HepG2 (cell line): ENCODE data around the gene RAP2A. TPM values are rescaled to one million over a fixed set of nuclear protein-coding genes. Genes with fewer than 3 reads are reported as not detected.

ENCODE experiments used
- ATAC-seq: fragments of 200-7000 bp; cut with Tn5 transposase; 3 replicates; pipeline ENCODE4 v1.9.1; 2020; ENCODE audit warnings: mild to moderate bottlenecking, moderate library complexity
- BruUV-seq: library from RNA; stranded (reverse); fragments of 400-500 nt; replicated peaks from 2 replicates; lab custom pipeline; 2021; lab: Mats Ljungman, UMichigan
- CTCF ChIA-PET: fragments of 300-600 bp; formaldehyde crosslinking; extraction: SDS; loops from one replicate; lab custom pipeline; 2021; ENCODE audit warnings: low total read pairs, inconsistent platforms, low intra/inter-chr PET ratio; lab: Yijun Ruan, JAX
- POLR2A ChIA-PET: fragments of 350-600 bp; sonication (Branson Sonifier 250); formaldehyde crosslinking; loops from one replicate; lab custom pipeline; 2020; ENCODE audit warnings: antibody characterized with exemption, inconsistent platforms; lab: Yijun Ruan, JAX
- DNase-seq: peaks from one replicate; pipeline ENCODE4 v3.0.0-alpha.2; 2015; ENCODE audit warnings: low spot score
- FAIRE-seq: peaks from 3 replicates; lab custom pipeline; 2011; peaks lifted over from hg19 to GRCh38; lab: Jason Lieb, UNC
- H2AFZ ChIP-seq: one replicate; pipeline ENCODE4 v1.6.1; 2011; ENCODE audit warnings: low read length, inconsistent platforms
- H3K27ac ChIP-seq: fragments of 300-600 bp; 3 replicates; pipeline ENCODE4 v1.8.0; 2011; ENCODE audit warnings: mixed run types, mild to moderate bottlenecking, mixed read lengths, low read length, inconsistent platforms; ENCODE audit not compliant: insufficient read depth; ENCODE audit errors: extremely low read length
- H3K27me3 ChIP-seq, 2 experiments: fragments of 200-600 bp in 1 of 2; 2 replicates in 1 of 2; 3 replicates in 1 of 2; pipeline versions ENCODE4 v1.6.0 to v1.8.0; 2011; ENCODE audit warnings: low read length in 2 of 2, mild to moderate bottlenecking in 2 of 2, moderate library complexity in 2 of 2, inconsistent platforms in 1 of 2; ENCODE audit not compliant: insufficient read depth in 2 of 2, control insufficient read depth in 1 of 2
- H3K36me3 ChIP-seq, 2 experiments: fragments of 200-600 bp in 1 of 2; replicated peaks in 1 of 2; 2 replicates in 1 of 2; 3 replicates in 1 of 2; pipeline versions ENCODE4 v1.5.1 to v1.8.0; 2011; ENCODE audit warnings: low read length in 2 of 2, inconsistent platforms in 1 of 2; ENCODE audit not compliant: insufficient read depth in 2 of 2, control insufficient read depth in 1 of 2
- H3K4me1 ChIP-seq: 2 replicates; pipeline ENCODE4 v1.5.1; 2012; ENCODE audit warnings: low read length, inconsistent platforms; ENCODE audit not compliant: insufficient read depth
- H3K4me2 ChIP-seq: 2 replicates; pipeline ENCODE4 v1.6.0; 2011; ENCODE audit warnings: low read depth, low read length, inconsistent platforms
- H3K4me3 ChIP-seq, 3 experiments: fragments of 200-600 bp in 1 of 3; sonication (generic), shearing (Covaris generic) in 1 of 3; replicated peaks in 1 of 3; 2 replicates each; pipeline ENCODE4 v1.5.1; 2011 to 2016; ENCODE audit warnings: low read length in 3 of 3, inconsistent platforms in 2 of 3, low read depth in 2 of 3, mild to moderate bottlenecking in 2 of 3, control low read depth in 1 of 3, mixed read lengths in 1 of 3; ENCODE audit not compliant: insufficient read depth in 1 of 3
- H3K79me2 ChIP-seq: one replicate; pipeline ENCODE4 v1.6.1; 2011; ENCODE audit warnings: low read length, inconsistent platforms; ENCODE audit not compliant: insufficient read depth
- H3K9ac ChIP-seq: 2 replicates; pipeline ENCODE4 v1.6.0; 2011; ENCODE audit warnings: mild to moderate bottlenecking, low read depth, low read length, inconsistent platforms; ENCODE audit not compliant: insufficient read depth
- H3K9me3 ChIP-seq: 2 replicates; pipeline ENCODE4 v1.5.1; 2012; ENCODE audit warnings: mild to moderate bottlenecking, low read length
- H4K20me1 ChIP-seq: 2 replicates; pipeline ENCODE4 v1.6.0; 2011; ENCODE audit warnings: inconsistent platforms, mild to moderate bottlenecking, low read length, moderate library complexity; ENCODE audit not compliant: insufficient read depth
- AKAP8 ChIP-seq: sonication (generic); formaldehyde crosslinking; IDR thresholded peaks from 2 replicates; pipeline ENCODE4 v1.5.1; 2020; ENCODE audit warnings: mild to moderate bottlenecking, missing genetic modification reagents
- CEBPG ChIP-seq: IDR thresholded peaks from 2 replicates; pipeline ENCODE4 v1.6.1; 2016
- MTA1 ChIP-seq: sonication (generic); formaldehyde crosslinking; IDR thresholded peaks from 2 replicates; pipeline ENCODE4 v1.4.0; 2020; ENCODE audit warnings: missing genetic modification reagents, mild to moderate bottlenecking, borderline replicate concordance
- NFKB2 ChIP-seq: sonication (generic); formaldehyde crosslinking; IDR thresholded peaks from 2 replicates; pipeline ENCODE4 v1.4.0; 2020; ENCODE audit warnings: missing genetic modification reagents, borderline replicate concordance
- NFRKB ChIP-seq: fragments of 450-650 bp; IDR thresholded peaks from 2 replicates; pipeline ENCODE4 v1.6.1; 2017
- NPAS2 ChIP-seq: sonication (generic); formaldehyde crosslinking; IDR thresholded peaks from 2 replicates; pipeline ENCODE4 v1.8.0; 2022; ENCODE audit warnings: mild to moderate bottlenecking, missing genetic modification reagents, borderline replicate concordance
- ZNF292 ChIP-seq: sonication (generic); formaldehyde crosslinking; IDR thresholded peaks from 2 replicates; pipeline ENCODE4 v1.8.1; 2022; ENCODE audit warnings: mild to moderate bottlenecking, low read depth, missing genetic modification reagents, borderline replicate concordance
- ZNF713 ChIP-seq: sonication (generic); formaldehyde crosslinking; IDR thresholded peaks from 2 replicates; pipeline ENCODE4 v1.4.0; 2020; ENCODE audit warnings: mild to moderate bottlenecking, missing genetic modification reagents
- ZNF841 ChIP-seq: sonication (generic); formaldehyde crosslinking; IDR thresholded peaks from 2 replicates; pipeline ENCODE4 v1.8.1; 2023; ENCODE audit warnings: missing genetic modification reagents, borderline replicate concordance
- WGBS: methylation state at CpG from one replicate; pipeline ENCODE4 v1.1.6; 2017; ENCODE audit warnings: low lambda C conversion rate; 5-methylcytosine and 5-hydroxymethylcytosine counted together
- in situ Hi-C: cut with HindIII; loops from 2 replicates; pipeline ENCODE4 v1.10.0; 2017; ENCODE audit warnings: low pct_unique_long_range_greater_than_20kb; ENCODE audit not compliant: extremely low pct_ligation_motif_present
- intact Hi-C: fragments of 100-400 bp; cut with micrococcal nuclease; formaldehyde crosslinking; loops from one replicate; pipeline ENCODE4 v1.10.0; 2022; ENCODE audit not compliant: unreplicated experiment
- polyA plus RNA-seq, 8 experiments: library from polyadenylated mRNA; depleted of rRNA in 3 of 8; stranded (reverse) in 7 of 8; unstranded in 1 of 8; fragments of >200 nt; fragmentation: Illumina TruSeq in 4 of 8; extraction: Trizol in 4 of 8; gene quantifications; 2 replicates each; pipeline versions ENCODE4 v1.2.1 to v1.2.3, GENCODE V29; 2011 to 2016; ENCODE audit warnings: low read depth in 4 of 8, missing spikeins in 1 of 8, mixed read lengths in 1 of 8; ENCODE audit not compliant: insufficient read depth in 1 of 8
- total RNA-seq, 5 experiments: library from RNA; depleted of rRNA; stranded (reverse); fragments of >200 nt; fragmentation: Illumina TruSeq; extraction: Trizol; gene quantifications; 2 replicates each; pipeline ENCODE4 v1.2.3, GENCODE V29; 2016; ENCODE audit warnings: low read depth in 1 of 5

RAP2A gene
- total and polyA plus RNA-seq, 2 of the 13 experiments (the other 11 are each of a cell fraction or from before 2014, with no cell fraction given): 9.9 to 23.1 TPM

DNA sequence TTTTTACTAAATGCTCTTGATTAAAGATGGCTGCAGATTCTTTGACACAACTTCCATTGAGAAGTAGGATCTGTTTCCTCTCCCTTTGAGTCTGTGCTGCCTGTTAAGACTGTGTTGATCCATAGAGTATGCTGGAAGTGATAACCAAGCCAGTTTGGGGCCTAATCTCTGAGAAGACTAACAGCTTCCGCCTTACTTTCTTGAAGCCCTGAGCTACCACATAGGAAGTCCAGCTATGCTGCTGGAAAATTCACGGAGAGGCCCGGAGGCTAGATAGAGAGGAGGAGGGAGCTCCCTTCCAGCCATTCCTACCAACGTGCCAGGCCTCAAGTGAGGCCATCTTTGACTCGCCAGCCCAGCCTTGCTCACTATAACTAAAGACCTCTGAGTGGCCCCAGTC lies 12.5 kb downstream of the RAP2A start:
- no peaks in the 10 kb centered on the region for H4K20me1 ChIP-seq
- CTCF ChIA-PET: no interaction called here
- peaks cover 7% of the 10 kb centered on the region for H3K79me2 ChIP-seq
- ATAC-seq: no peak
- in situ Hi-C loops (no loop called here), intact Hi-C loops (no loop called here)
- H3K4me3 ChIP-seq: no peak overlapping the region
- no peak overlapping the region for H3K27ac ChIP-seq
- H3K4me1 ChIP-seq: no peaks in the 10 kb centered on the region
- DNase-seq: no peak
- no peak overlapping the region for H2AFZ ChIP-seq
- H3K9me3 ChIP-seq: no peaks in the 10 kb centered on the region
- TF ChIP-seq MTA1 (CRISPR knock-in tag) (no peak), ZNF713 (CRISPR knock-in tag) (no peak), NFRKB (no peak), CEBPG (CRISPR knock-in tag) (no peak), NFKB2 (no peak), ZNF841 (CRISPR knock-in tag) (no peak), AKAP8 (CRISPR knock-in tag) (no peak), ZNF292 (CRISPR knock-in tag) (no peak)
- TF ChIP-seq, all 625 proteins: peak for 0
- H3K9ac ChIP-seq: no peak overlapping the region
- no peak overlapping the region for H3K4me2 ChIP-seq
- H3K27me3 ChIP-seq: no peaks in the 10 kb centered on the region
- H3K36me3 ChIP-seq: peaks cover 0 to 6% of the 10 kb centered on the region in 2 experiments; a peak in 3 of 5 replicates
- no TSS peak for BruUV-seq
- POLR2A ChIA-PET: no interaction called here
- FAIRE-seq: no peak
- whole genome bisulfite sequencing: 100% methylated on average over 2 of the region's 5 CpGs

DNA sequence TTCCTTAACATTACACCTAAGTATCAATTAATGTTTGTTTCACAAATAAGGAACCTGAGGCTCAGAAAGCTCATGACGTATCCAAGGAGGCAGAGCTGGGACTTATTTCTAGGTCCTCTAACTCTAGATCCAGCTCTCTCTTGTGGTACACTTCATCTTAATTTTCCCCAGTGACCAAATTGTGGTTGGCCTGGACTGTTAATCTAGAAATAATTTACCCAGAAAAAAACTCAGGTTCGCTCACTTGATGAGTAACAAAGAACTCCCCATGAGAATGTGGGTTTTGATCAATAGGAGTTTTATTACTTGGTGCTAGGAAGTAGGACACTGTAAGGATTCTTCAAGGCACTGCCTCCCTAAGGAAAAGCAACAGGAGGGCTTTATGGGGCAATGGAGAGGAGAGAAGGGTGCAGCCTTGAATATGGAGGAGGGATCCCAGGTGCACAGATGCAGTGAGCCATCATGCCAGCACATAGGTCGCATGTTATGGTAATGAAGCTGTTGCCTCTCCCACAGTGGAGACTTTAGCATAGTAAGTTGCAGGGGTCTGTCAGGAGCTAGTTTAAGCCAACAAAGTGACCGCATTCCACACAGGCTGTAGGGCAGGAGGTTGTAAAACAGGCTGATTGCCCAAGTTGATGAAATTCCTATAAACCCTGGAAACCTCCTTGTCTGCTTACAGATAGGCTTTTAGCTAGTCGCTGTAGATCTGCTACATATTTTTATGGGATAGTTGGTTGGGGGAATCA lies 14.7 kb downstream of the RAP2A start:
- H3K27ac ChIP-seq: no peak overlapping the region
- no peak overlapping the region for H3K4me3 ChIP-seq
- no peaks in the 10 kb centered on the region for H4K20me1 ChIP-seq
- BruUV-seq: no TSS peak
- no peaks in the 10 kb centered on the region for H3K27me3 ChIP-seq
- H3K36me3 ChIP-seq: peaks cover 0 to 6% of the 10 kb centered on the region in 2 experiments; a peak in 3 of 5 replicates
- 98% methylated on average over 5 of the region's 5 CpGs for WGBS
- CTCF ChIA-PET: no interaction called here
- ATAC-seq (no peak; the same call in 2 of the 3 replicates), DNase-seq (no peak), FAIRE-seq (no peak)
- H3K4me2 ChIP-seq: no peak overlapping the region
- intact Hi-C loops: no loop called here
- H3K4me1 ChIP-seq: no peaks in the 10 kb centered on the region
- H3K9ac ChIP-seq: no peak overlapping the region
- TF ChIP-seq NPAS2: no peak
- H3K79me2 ChIP-seq: peaks cover 6% of the 10 kb centered on the region
- no peak overlapping the region for H2AFZ ChIP-seq
- in situ Hi-C loops: no loop called here
- H3K9me3 ChIP-seq: no peaks in the 10 kb centered on the region
- POLR2A ChIA-PET: no interaction called here
